Sigmoid colon (tissue), 7 donors: ENCODE results near the gene CFAP100. TPM values are rescaled to one million over a fixed set of nuclear protein-coding genes. Genes with fewer than 3 reads are reported as not detected.
A peak's percentile ranks its signal among the peaks of the same experiment; 100 is the strongest.

ENCODE experiments used
- DNase-seq: peaks from one replicate; pipeline ENCODE4 v3.0.0-alpha.2; 2019
- H3K27ac ChIP-seq, 4 donors: fragments of 200-600 bp; sonication (generic); one replicate each; pipeline ENCODE4 v1.5.1; 2016 to 2019; ENCODE audit warnings: mild to moderate bottlenecking in 1 of 4
- H3K27me3 ChIP-seq, 3 donors: fragments of 200-600 bp; sonication (generic); one replicate each; pipeline ENCODE4 v1.5.1; 2019; ENCODE audit warnings: mild to moderate bottlenecking in 1 of 3
- H3K36me3 ChIP-seq, 4 donors: fragments of 200-600 bp; sonication (generic); one replicate each; pipeline ENCODE4 v1.5.1; 2016 to 2019
- H3K4me1 ChIP-seq, 4 donors: fragments of 200-600 bp; sonication (generic); one replicate each; pipeline ENCODE4 v1.5.1; 2017 to 2019
- H3K4me3 ChIP-seq, 4 donors: fragments of 200-600 bp; sonication (generic); one replicate each; pipeline ENCODE4 v1.5.1; 2017 to 2019; ENCODE audit warnings: mild to moderate bottlenecking in 2 of 4, moderate library complexity in 1 of 4
- H3K9me3 ChIP-seq, 4 donors: fragments of 200-600 bp in 3 of 4; sonication (generic) in 3 of 4; one replicate each; pipeline versions ENCODE4 v1.5.1 to v1.6.1; 2013 to 2019
- CTCF ChIP-seq, 4 experiments: fragments of 450-650 bp in 3 of 4; fragments of 200-600 bp in 1 of 4; IDR thresholded peaks; one replicate each; pipeline ENCODE4 v1.5.1; 2016 to 2019; ENCODE audit warnings: antibody characterized with exemption in 4 of 4, mild to moderate bottlenecking in 3 of 4, moderate library complexity in 2 of 4
- EP300 ChIP-seq, 4 donors: sonication (generic); formaldehyde crosslinking; IDR thresholded peaks; one replicate each; pipeline ENCODE4 v1.6.1; 2017; ENCODE audit warnings: antibody characterized with exemption in 4 of 4
- POLR2A ChIP-seq, 2 donors: fragments of 450-650 bp; IDR thresholded peaks; one replicate each; pipeline ENCODE4 v1.6.1; 2016; ENCODE audit warnings: antibody characterized with exemption in 2 of 2, mild to moderate bottlenecking in 2 of 2, moderate library complexity in 2 of 2
- POLR2AphosphoS5 ChIP-seq, 4 donors: sonication (generic); formaldehyde crosslinking; IDR thresholded peaks; one replicate each; pipeline ENCODE4 v1.6.1; 2017; ENCODE audit warnings: antibody characterized with exemption in 4 of 4
- WGBS, 2 donors: extraction: QIAGEN DNeasy Blood & Tissue Kit; methylation state at CpG; one replicate each; pipeline ENCODE4 v1.1.7; 2013; 5-methylcytosine and 5-hydroxymethylcytosine counted together
- intact Hi-C: fragments of 100-400 bp; cut with DNase I; formaldehyde crosslinking; loops from one replicate; pipeline ENCODE4 v1.15.1; 2023
- polyA plus RNA-seq, 3 donors: library from polyadenylated mRNA; stranded (reverse); fragments of 200-250 nt; gene quantifications; one replicate each; pipeline ENCODE4 v1.2.3, GENCODE V29; 2013
- total RNA-seq, 4 donors: library from RNA; depleted of rRNA; stranded (reverse); fragments of >200 nt; gene quantifications; one replicate each; pipeline ENCODE4 v1.1.0, GENCODE V29; 2016
- donor health status: healthy with polysubstance abuse.
- donor health status: Bipolar disorder and iron deficiency.
- donor health status: healthy.

The CFAP100 gene
- total and polyA plus RNA-seq, 7 donors, result not detected

- no peaks in the 10 kb centered on the region for H3K27me3 ChIP-seq
- intact Hi-C loops, result no loop called here
- H3K4me1 ChIP-seq, result peaks cover 0 to 12% (median 7%) of the 10 kb centered on the region in 4 donors
- DNase-seq, result peak; percentile 44
- no peaks in the 10 kb centered on the region for H3K9me3 ChIP-seq
- no peak for TF ChIP-seq EP300 (IDR thresholded peaks at IDR 0.05)
- TF ChIP-seq POLR2AphosphoS5 (IDR thresholded peaks at IDR 0.05), result no peak
- TF ChIP-seq CTCF (IDR thresholded peaks at IDR 0.05), result no peak
- no peak for TF ChIP-seq POLR2A (IDR thresholded peaks at IDR 0.05)
- 65 to 82% methylated on average over 5 of the region's 5 CpGs for WGBS, 2 donors
- no peak overlapping the region for H3K27ac ChIP-seq
- H3K4me3 ChIP-seq, result no peak overlapping the region
- H3K36me3 ChIP-seq, result peaks cover 0 to 41% (median 21%) of the 10 kb centered on the region in 4 donors
These were observed 50.8 kb downstream of the CFAP100 start for GRCh38 chr3:126445506-126445905.

DNA sequence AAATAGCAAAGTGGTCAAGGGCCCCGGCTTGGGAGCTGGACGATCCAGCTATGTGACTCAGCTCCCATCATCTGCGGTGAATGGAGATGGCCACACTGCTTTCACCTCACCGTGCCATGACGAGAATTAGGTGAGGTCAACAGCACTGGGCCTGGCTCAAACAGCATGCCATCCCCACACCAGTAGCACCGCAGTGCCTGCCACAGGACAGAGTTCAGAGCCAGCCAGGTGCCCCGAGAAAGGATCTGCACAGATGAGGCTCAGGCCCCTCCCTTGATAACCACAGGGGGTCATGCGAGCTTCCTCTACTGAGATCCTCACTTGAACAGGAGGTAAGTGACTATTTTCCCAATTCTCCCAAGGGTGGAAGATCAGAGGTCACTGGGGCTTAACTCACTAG lies 51.6 kb downstream of the CFAP100 start:
- Histone ChIP-seq H3K27me3 (no peaks in the 10 kb centered on the region), H3K4me3 (no peak overlapping the region), H3K36me3 (peaks cover 7 to 41% (median 20%) of the 10 kb centered on the region in 4 donors), H3K9me3 (no peaks in the 10 kb centered on the region), H3K4me1 (peaks cover 0 to 12% (median 7%) of the 10 kb centered on the region in 4 donors), H3K27ac (no peak overlapping the region)
- 94 to 97% methylated on average over 8 of the region's 8 CpGs for WGBS, 2 donors
- TF ChIP-seq EP300 (IDR thresholded peaks at IDR 0.05), result no peak
- no peak for TF ChIP-seq POLR2AphosphoS5 (IDR thresholded peaks at IDR 0.05)
- intact Hi-C loops, result no loop called here
- DNase-seq, result peak; percentile 48

GRCh38 chr3:126446791-126447190 lies 52.1 kb downstream of the CFAP100 start:
- Histone ChIP-seq H3K27me3 (no peaks in the 10 kb centered on the region), H3K4me1 (peaks cover 0 to 12% (median 7%) of the 10 kb centered on the region in 4 donors), H3K9me3 (no peaks in the 10 kb centered on the region), H3K27ac (no peak overlapping the region), H3K36me3 (peaks cover 11 to 41% (median 23%) of the 10 kb centered on the region in 4 donors), H3K4me3 (no peak overlapping the region)
- TF ChIP-seq POLR2A (IDR thresholded peaks at IDR 0.05) (no peak), POLR2AphosphoS5 (IDR thresholded peaks at IDR 0.05) (no peak), EP300 (IDR thresholded peaks at IDR 0.05) (no peak)
- intact Hi-C loops, result no loop called here
- DNase-seq, result no peak
- 96 to 97% methylated on average over 2 of the region's 2 CpGs for WGBS, 2 donors

GRCh38 chr3:126447456-126448106 lies 52.9 kb downstream of the CFAP100 start:
- peak; percentile 53 for DNase-seq
- Histone ChIP-seq H3K27ac (no peak overlapping the region), H3K36me3 (peaks cover 18 to 49% (median 28%) of the 10 kb centered on the region in 4 donors), H3K27me3 (no peaks in the 10 kb centered on the region), H3K4me3 (no peak overlapping the region), H3K4me1 (peaks cover 0 to 12% (median 7%) of the 10 kb centered on the region in 4 donors), H3K9me3 (no peaks in the 10 kb centered on the region)
- TF ChIP-seq POLR2A (IDR thresholded peaks at IDR 0.05) (no peak), POLR2AphosphoS5 (IDR thresholded peaks at IDR 0.05) (no peak), EP300 (IDR thresholded peaks at IDR 0.05) (no peak), CTCF (IDR thresholded peaks at IDR 0.05) (no peak)
- intact Hi-C loops, result no loop called here
- WGBS, 2 donors, result 83 to 91% methylated on average over 12 of the region's 12 CpGs

DNA sequence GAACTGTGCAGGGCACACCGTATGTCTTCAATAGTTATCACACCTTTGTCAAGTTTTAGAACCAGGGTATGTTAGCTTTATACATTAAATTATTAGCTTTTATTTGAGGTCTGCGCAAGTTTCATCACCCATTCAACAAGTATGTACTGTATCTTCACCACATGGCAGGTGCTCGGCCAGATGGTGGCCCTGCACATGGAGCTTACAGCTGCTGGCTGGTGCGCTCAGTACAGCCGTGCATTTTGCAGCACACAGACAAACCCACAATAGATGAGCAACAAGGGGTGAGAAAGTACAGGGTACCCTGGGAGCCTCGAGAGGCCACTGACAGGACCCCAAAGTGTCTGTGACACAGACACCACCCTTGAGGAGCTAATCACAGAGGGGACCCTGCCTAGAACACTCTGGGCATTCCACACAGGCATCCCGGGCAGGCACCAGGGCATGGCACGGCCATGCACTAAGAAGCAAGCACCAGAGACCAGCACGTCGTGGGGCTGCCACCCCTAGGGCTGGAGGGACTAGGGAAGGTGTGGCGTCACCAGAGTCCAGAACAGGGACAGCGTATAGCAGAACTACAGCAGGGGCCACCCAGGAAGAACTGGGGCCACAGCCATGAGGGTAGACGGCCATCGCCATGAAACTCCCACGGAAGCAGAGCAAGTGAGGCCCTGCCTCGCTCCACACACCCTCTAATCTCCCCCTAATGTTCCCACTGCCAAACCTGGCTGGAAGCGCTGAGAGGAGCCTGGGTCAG lies 53.6 kb downstream of the CFAP100 start:
- Histone ChIP-seq H3K36me3 (peaks cover 18 to 56% (median 28%) of the 10 kb centered on the region in 4 donors), H3K9me3 (no peaks in the 10 kb centered on the region), H3K27ac (no peak overlapping the region), H3K4me1 (peaks cover 0 to 12% (median 7%) of the 10 kb centered on the region in 4 donors), H3K27me3 (no peaks in the 10 kb centered on the region), H3K4me3 (no peak overlapping the region)
- TF ChIP-seq EP300 (IDR thresholded peaks at IDR 0.05) (no peak), CTCF (IDR thresholded peaks at IDR 0.05) (no peak), POLR2A (IDR thresholded peaks at IDR 0.05) (no peak), POLR2AphosphoS5 (IDR thresholded peaks at IDR 0.05) (no peak)
- intact Hi-C loops, result no loop called here
- peak; percentile 57 for DNase-seq
- 94 to 96% methylated on average over 17 of the region's 17 CpGs for WGBS, 2 donors
